ENCODE results near the gene CZIB.

The CZIB gene

GRCh38 chr1:53238197-53239155 is 18.0 kb upstream of the CZIB start, which contains the start of gene MAGOH:
MAGOH (minus strand) TSS chr1:53238518; CDS start chr1:53238448, 70 bp downstream.
- H3K4me3 ChIP-seq, result peak within 1 kb of the TSS; percentile 89 to 98
- peaks cover 22 to 30% (median 22%) of the 10 kb centered on the region in 3 donors for H3K36me3 ChIP-seq
- H3K27me3 ChIP-seq, result no peaks in the 10 kb centered on the region
- TF ChIP-seq CTCF (IDR thresholded peaks at IDR 0.05), result no peak
- DNase-seq, result peak; percentile 88 to 94
- intact Hi-C loops (cut with DNase I; ENCODE audit: low total_unique reads), result no loop called here
- H3K4me1 ChIP-seq, result peaks cover 0 to 28% (median 21%) of the 10 kb centered on the region in 4 donors
- H3K27ac ChIP-seq, result peak within 1 kb of the TSS; percentile 77 to 78
- no peaks in the 10 kb centered on the region for H3K9me3 ChIP-seq

- no peaks in the 10 kb centered on the region for H3K9me3 ChIP-seq
- intact Hi-C loops (cut with DNase I; ENCODE audit: low total_unique reads), result no loop called here
- H3K4me3 ChIP-seq, result peak overlapping the region; percentile 89 to 98
- no peak for DNase-seq
- H3K27me3 ChIP-seq, result no peaks in the 10 kb centered on the region
- H3K36me3 ChIP-seq, result peaks cover 31 to 39% (median 31%) of the 10 kb centered on the region in 3 donors
- TF ChIP-seq CTCF (IDR thresholded peaks at IDR 0.05), result no peak
- peak overlapping the region; percentile 77 to 78 for H3K27ac ChIP-seq
- peaks cover 0 to 28% (median 21%) of the 10 kb centered on the region in 4 donors for H3K4me1 ChIP-seq
These were observed 17.2 kb upstream of the CZIB start for GRCh38 chr1:53237638-53238037.

- H3K4me3 ChIP-seq, result peak overlapping the region; percentile 82 to 88
- H3K36me3 ChIP-seq, result peaks cover 0 to 30% (median 15%) of the 10 kb centered on the region in 3 donors
- no peak for DNase-seq
- TF ChIP-seq CTCF (IDR thresholded peaks at IDR 0.05), result no peak
- peaks cover 0 to 19% (median 11%) of the 10 kb centered on the region in 4 donors for H3K4me1 ChIP-seq
- H3K27me3 ChIP-seq, result no peaks in the 10 kb centered on the region
- H3K9me3 ChIP-seq, result no peaks in the 10 kb centered on the region
- intact Hi-C loops (cut with DNase I; ENCODE audit: low total_unique reads), result no loop called here
- H3K27ac ChIP-seq, result peak overlapping the region; percentile 94 to 97
These were observed 490 bp upstream of the CZIB start for GRCh38 chr1:53220962-53221286.

GRCh38 chr1:53219711-53220110 is 723 bp downstream of the CZIB start:
- Histone ChIP-seq H3K27me3 (no peaks in the 10 kb centered on the region), H3K9me3 (no peaks in the 10 kb centered on the region), H3K36me3 (peaks cover 7 to 39% (median 26%) of the 10 kb centered on the region in 3 donors), H3K4me3 (peak overlapping the region; percentile 82 to 88), H3K27ac (peak overlapping the region; percentile 94 to 97), H3K4me1 (peaks cover 0 to 19% (median 11%) of the 10 kb centered on the region in 4 donors)
- DNase-seq, result no peak
- intact Hi-C loops (cut with DNase I; ENCODE audit: low total_unique reads), result no loop called here
- TF ChIP-seq CTCF (IDR thresholded peaks at IDR 0.05), result no peak

- no peaks in the 10 kb centered on the region for H3K27me3 ChIP-seq
- H3K4me1 ChIP-seq, result peaks cover 0 to 19% (median 11%) of the 10 kb centered on the region in 4 donors
- peaks cover 22 to 54% (median 41%) of the 10 kb centered on the region in 3 donors for H3K36me3 ChIP-seq
- no peak for DNase-seq
- intact Hi-C loops (cut with DNase I; ENCODE audit: low total_unique reads), result no loop called here
- no peak overlapping the region for H3K4me3 ChIP-seq
- no peak overlapping the region for H3K27ac ChIP-seq
- TF ChIP-seq CTCF (IDR thresholded peaks at IDR 0.05), result no peak
- no peaks in the 10 kb centered on the region for H3K9me3 ChIP-seq
These were observed 2.2 kb downstream of the CZIB start for GRCh38 chr1:53218201-53218600.
